IPS-18c (cell line): Measurements from ENCODE around the gene PCDHB3.
"Not testable (repeated sequence)": the region's sequence is repeated elsewhere in the genome, so short reads cannot be mapped to it uniquely, and the experiment has no call there.

Experiments
- H3K4me3 ChIP-seq: 2 replicates; pipeline ENCODE4 v1.7.0; 2013; ENCODE audit warnings: low read depth, mild to moderate bottlenecking, low read length, moderate library complexity; ENCODE audit not compliant: insufficient read depth
- H3K9me3 ChIP-seq: one replicate; pipeline ENCODE4 v1.6.1; 2013; ENCODE audit warnings: mild to moderate bottlenecking, low read length, moderate library complexity; ENCODE audit not compliant: control insufficient read depth, insufficient read depth

Gene PCDHB3

DNA sequence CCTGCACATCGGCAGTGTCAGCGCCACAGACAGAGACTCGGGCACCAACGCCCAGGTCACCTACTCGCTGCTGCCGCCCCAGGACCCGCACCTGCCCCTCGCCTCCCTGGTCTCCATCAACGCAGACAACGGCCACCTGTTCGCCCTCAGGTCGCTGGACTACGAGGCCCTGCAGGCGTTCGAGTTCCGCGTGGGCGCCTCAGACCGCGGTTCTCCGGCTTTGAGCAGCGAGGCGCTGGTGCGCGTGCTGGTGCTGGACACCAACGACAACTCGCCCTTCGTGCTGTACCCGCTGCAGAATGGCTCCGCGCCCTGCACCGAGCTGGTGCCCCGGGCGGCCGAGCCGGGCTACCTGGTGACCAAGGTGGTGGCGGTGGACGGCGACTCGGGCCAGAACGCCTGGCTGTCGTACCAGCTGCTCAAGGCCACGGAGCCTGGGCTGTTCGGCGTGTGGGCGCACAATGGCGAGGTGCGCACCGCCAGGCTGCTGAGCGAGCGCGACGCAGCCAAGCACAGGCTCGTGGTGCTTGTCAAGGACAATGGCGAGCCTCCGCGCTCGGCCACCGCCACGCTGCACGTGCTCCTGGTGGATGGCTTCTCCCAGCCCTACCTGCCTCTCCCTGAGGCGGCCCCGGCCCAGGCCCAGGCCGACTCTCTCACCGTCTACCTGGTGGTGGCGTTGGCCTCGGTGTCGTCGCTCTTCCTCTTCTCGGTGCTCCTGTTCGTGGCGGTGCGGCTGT lies 23.3 kb downstream of the PCDHB3 start:
- H3K4me3 ChIP-seq, H3K9me3 ChIP-seq: not testable (repeated sequence)

DNA sequence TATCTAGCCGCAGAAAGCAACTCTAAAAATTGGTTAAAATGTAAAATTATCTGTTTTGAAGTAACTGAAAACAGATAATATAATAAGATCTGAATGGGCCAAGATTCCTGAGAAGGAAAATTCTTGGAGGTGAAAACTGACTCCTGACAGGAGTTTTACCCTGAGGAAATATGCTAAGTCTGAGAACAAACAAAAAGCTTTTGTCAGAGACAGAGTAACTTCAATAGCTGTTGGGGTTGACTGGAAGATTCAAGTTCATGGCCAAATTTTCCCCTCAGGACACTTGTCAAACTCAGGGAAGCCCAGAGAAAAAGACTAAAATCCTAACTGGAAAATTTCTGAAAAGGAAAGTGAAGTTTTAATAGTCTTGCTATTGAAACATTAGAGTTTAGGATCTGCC lies 27.0 kb downstream of the PCDHB3 start:
- no peak overlapping the region for H3K4me3 ChIP-seq
- H3K9me3 ChIP-seq: peaks cover 3% of the 10 kb centered on the region

DNA sequence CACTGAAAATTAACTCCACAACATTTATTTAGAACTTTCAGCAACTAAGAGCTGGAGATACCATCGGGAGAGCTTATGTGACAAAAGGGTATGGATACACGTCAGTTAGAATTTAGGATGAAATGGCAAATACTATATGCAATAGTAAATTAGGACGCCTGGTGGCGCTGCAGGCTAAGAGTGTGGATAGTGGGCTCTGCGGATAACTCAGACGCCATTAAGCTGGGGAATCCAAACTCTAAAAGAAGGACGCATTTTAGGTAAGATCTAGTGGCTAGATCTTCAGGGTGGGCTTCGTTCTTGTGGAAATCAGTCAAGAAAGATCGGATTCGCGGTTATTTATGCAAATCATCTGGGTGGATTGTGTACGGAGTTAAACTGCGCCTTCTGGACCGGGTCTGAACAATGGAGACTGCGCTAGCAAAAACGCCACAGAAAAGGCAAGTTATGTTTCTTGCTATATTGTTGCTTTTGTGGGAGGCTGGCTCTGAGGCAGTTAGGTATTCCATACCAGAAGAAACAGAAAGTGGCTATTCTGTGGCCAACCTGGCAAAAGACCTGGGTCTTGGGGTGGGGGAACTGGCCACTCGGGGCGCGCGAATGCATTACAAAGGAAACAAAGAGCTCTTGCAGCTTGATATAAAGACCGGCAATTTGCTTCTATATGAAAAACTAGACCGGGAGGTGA lies 34.9 kb downstream of the PCDHB3 start, which contains the start of gene PCDHB5:
Gene PCDHB5 (plus strand): TSS at position 177 of the 688 bp plus-strand sequence. CDS start 229 bp downstream, at position 406.
- H3K4me3 ChIP-seq: peak within 1 kb of the TSS; percentile 32; the same call in 1 of the 2 replicates
- peaks cover 7% of the 10 kb centered on the region for H3K9me3 ChIP-seq

DNA sequence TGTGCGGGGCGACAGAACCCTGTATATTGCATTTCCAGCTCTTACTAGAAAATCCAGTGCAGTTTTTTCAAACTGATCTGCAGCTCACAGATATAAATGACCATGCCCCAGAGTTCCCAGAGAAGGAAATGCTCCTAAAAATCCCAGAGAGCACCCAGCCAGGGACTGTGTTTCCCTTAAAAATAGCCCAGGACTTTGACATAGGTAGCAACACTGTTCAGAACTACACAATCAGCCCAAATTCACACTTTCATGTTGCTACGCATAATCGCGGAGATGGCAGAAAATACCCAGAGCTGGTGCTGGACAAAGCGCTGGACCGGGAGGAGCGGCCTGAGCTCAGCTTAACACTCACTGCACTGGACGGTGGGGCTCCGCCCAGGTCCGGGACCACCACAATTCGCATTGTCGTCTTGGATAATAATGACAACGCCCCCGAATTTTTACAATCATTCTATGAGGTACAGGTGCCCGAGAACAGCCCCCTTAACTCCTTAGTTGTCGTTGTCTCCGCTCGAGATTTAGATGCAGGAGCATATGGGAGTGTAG lies 35.5 kb downstream of the PCDHB3 start:
- Histone ChIP-seq H3K9me3 (peaks cover 7% of the 10 kb centered on the region), H3K4me3 (peak overlapping the region; percentile 32; the same call in 1 of the 2 replicates)

DNA sequence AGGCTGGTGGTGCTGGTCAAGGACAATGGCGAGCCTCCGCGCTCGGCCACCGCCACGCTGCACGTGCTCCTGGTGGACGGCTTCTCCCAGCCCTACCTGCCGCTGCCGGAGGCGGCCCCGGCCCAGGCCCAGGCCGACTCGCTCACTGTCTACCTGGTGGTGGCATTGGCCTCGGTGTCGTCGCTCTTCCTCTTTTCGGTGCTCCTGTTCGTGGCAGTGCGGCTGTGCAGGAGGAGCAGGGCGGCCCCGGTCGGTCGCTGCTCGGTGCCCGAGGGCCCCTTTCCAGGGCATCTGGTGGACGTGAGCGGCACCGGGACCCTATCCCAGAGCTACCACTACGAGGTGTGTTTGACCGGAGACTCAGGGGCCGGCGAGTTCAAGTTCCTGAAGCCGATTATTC lies 37.1 kb downstream of the PCDHB3 start:
- not testable (repeated sequence) for H3K4me3 ChIP-seq, H3K9me3 ChIP-seq

DNA sequence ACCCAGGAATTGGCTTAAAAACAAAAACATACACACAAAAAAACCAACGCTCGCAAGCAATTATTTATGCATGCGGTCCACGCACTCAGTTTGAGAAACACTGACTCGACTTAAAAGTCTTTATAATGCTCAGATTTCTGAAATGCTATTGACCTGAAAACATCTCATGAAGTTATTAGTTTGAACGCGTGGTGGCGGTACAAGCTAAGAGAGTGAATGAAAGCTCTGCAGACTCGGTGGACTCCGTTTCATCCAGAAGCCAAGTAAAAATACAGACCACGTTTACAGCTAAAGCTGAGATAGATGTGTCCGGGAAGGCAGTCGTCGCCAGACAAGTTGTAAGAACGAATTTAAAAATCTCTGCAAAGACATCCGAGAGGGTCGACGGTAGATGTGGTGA lies 49.5 kb downstream of the PCDHB3 start, which contains the start of gene PCDHB6:
Gene PCDHB6 (plus strand): TSS at position 246 of the 400 bp plus-strand sequence. CDS start 201 bp downstream, outside the sequence.
- Histone ChIP-seq H3K4me3 (no peak within 1 kb of the TSS), H3K9me3 (peaks cover 2% of the 10 kb centered on the region)

DNA sequence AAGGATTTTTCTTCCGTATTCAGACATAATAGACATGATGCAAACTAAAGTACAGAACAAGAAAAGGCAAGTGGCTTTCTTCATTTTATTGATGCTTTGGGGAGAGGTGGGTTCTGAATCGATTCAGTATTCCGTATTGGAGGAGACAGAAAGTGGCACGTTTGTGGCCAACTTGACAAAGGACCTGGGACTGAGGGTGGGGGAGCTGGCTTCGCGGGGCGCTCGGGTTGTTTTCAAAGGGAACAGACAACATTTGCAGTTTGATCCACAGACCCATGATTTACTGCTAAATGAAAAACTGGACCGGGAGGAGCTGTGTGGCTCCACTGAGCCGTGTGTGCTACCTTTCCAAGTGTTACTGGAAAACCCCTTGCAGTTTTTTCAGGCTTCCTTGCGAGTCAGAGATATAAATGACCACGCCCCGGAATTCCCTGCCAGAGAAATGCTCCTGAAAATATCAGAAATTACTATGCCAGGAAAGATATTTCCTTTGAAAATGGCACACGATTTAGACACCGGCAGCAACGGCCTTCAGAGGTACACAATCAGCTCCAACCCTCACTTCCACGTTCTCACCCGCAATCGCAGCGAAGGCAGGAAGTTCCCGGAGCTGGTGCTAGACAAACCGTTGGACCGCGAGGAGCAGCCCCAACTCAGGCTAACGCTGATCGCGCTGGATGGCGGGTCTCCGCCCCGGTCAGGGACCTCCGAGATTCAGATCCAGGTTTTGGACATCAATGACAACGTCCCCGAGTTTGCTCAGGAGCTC lies 50.1 kb downstream of the PCDHB3 start:
- peaks cover 2% of the 10 kb centered on the region for H3K9me3 ChIP-seq
- no peak overlapping the region for H3K4me3 ChIP-seq

DNA sequence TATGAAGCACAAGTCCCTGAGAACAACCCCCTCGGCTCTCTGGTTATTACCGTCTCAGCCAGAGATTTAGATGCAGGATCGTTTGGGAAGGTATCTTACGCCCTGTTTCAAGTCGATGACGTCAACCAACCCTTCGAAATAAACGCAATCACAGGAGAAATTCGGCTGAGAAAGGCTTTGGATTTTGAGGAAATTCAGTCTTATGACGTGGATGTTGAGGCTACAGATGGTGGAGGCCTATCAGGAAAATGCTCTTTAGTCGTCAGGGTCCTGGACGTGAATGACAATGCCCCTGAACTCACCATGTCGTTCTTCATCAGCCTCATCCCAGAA lies 50.7 kb downstream of the PCDHB3 start:
- Histone ChIP-seq H3K9me3 (peaks cover 2% of the 10 kb centered on the region), H3K4me3 (no peak overlapping the region)

DNA sequence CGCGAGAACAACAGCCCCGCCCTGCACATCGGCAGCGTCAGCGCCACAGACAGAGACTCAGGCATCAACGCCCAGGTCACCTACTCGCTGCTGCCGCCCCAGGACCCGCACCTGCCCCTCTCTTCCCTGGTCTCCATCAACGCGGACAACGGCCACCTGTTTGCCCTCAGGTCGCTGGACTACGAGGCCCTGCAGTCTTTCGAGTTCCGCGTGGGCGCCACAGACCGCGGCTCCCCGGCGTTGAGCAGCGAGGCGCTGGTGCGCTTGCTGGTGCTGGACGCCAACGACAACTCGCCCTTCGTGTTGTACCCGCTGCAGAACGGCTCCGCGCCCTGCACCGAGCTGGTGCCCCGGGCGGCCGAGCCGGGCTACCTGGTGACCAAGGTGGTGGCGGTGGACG lies 51.4 kb downstream of the PCDHB3 start:
- H3K4me3 ChIP-seq, H3K9me3 ChIP-seq: not testable (repeated sequence)

DNA sequence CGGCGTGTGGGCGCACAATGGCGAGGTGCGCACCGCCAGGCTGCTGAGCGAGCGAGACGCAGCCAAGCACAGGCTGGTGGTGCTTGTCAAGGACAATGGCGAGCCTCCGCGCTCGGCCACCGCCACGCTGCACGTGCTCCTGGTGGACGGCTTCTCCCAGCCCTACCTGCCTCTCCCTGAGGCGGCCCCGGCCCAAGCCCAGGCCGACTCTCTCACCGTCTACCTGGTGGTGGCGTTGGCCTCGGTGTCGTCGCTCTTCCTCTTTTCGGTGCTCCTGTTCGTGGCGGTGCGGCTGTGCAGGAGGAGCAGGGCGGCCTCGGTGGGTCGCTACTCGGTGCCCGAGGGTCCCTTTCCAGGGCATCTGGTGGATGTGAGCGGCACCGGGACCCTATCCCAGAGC lies 51.8 kb downstream of the PCDHB3 start:
- not testable (repeated sequence) for H3K9me3 ChIP-seq, H3K4me3 ChIP-seq
